GM12873 (cell line): ENCODE measurements around the gene POC1A.

Experiments
- TF ChIP-seq, protein P1 (sequence below): IDR thresholded peaks from 2 replicates; pipeline ENCODE4 v1.5.1; 2012; ENCODE audit warnings: low read depth, mild to moderate bottlenecking, moderate library complexity, low read length, control low read depth; ENCODE audit not compliant: insufficient read depth; ENCODE audit errors: missing control alignments

Gene POC1A

DNA sequence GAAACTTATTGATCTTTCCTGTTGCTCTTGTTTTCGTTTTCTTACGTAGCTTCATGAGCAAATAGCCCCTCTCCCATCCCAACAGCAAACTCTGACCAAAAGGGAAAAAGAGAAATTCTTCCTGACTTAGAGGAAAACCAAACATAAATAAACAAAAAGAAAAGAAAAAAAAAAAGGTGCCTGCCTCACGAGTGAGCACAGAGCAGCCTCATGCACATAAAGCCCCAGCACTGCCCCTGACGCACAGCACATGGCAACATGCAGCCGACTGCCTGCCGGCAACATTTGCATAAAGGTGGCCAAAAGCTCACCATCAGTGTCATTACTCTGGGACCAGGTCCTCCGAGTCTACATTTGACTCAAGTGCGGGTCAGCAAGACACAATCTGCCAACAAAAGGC is 6.4 kb downstream of the POC1A start:
- TF ChIP-seq, protein P1, sequence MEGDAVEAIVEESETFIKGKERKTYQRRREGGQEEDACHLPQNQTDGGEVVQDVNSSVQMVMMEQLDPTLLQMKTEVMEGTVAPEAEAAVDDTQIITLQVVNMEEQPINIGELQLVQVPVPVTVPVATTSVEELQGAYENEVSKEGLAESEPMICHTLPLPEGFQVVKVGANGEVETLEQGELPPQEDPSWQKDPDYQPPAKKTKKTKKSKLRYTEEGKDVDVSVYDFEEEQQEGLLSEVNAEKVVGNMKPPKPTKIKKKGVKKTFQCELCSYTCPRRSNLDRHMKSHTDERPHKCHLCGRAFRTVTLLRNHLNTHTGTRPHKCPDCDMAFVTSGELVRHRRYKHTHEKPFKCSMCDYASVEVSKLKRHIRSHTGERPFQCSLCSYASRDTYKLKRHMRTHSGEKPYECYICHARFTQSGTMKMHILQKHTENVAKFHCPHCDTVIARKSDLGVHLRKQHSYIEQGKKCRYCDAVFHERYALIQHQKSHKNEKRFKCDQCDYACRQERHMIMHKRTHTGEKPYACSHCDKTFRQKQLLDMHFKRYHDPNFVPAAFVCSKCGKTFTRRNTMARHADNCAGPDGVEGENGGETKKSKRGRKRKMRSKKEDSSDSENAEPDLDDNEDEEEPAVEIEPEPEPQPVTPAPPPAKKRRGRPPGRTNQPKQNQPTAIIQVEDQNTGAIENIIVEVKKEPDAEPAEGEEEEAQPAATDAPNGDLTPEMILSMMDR: no peak

GRCh38 chr3:52146811-52147210 is 7.4 kb downstream of the POC1A start:
- TF ChIP-seq, protein P1: no peak

DNA sequence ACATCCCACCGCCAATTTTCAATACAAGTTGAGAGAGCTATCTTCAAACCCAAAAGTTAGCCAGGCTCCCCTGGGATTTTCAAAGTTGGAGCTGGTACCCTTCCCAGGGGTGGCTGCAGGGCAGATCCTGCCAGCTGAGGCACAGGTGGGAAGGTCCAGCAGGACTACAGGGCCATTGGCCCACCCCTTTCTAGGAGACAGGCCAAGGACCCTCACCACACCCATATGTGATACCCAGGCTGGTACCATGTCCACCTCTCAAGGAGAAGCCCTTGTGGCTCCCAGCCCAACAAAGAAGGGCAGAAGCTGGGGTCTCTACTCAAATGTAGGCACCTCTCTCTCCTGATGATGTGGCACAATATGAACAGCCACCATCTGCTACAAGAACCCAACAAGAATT is 8.0 kb downstream of the POC1A start:
- TF ChIP-seq, protein P1: no peak

DNA sequence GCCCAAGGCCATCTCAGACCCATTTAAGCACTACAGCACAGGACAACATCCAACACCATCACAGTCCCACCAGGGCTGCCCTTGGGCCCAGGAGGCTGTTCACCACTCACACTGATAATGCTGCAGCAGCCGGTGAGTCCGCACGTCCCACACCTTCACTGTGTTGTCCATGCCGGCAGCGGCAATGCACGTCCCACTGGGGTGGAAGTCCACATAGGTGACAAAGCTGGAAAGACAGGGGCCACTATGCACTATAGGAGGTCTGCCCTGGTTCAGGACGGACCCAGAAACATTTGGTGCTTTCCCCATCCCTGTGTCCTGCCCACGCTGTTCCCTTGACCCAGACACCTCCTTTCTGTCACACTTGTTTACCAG is 8.5 kb downstream of the POC1A start:
- TF ChIP-seq, protein P1: no peak

- TF ChIP-seq, protein P1: no peak
Measured at GRCh38 chr3:52144796-52145735, 9.2 kb downstream of the POC1A start.

GRCh38 chr3:52144034-52144795 is 10.0 kb downstream of the POC1A start:
- TF ChIP-seq, protein P1: peak; percentile 97

- TF ChIP-seq, protein P1: no peak
Measured at GRCh38 chr3:52143616-52144015, 10.6 kb downstream of the POC1A start.
